ENCODE data around the gene CTSW. TPM values are rescaled to one million over a fixed set of nuclear protein-coding genes. Genes with fewer than 3 reads are reported as not detected.

CTSW gene
- total and polyA plus RNA-seq, 2 of the 4 experiments (the other 2 are of a cell fraction), result 0.07 to 0.18 TPM

GRCh38 chr11:65916391-65916790, 36.8 kb downstream of the CTSW start:
- Histone ChIP-seq H3K4me3 (ENCODE audit: insufficient read depth, low read depth, low read length) (peak overlapping the region; percentile 10; the same call in 1 of the 2 replicates), H2AK5ac (ENCODE audit: low read depth, low read length) (peak overlapping the region; percentile 99), H3K9me1 (ENCODE audit: insufficient read depth, low read length) (peaks cover 39% of the 10 kb centered on the region), H2BK20ac (ENCODE audit: low read depth, low read length) (peak overlapping the region; percentile 92), H3K14ac (replicated peaks; ENCODE audit: low read depth, low read length) (peak overlapping the region; percentile 95), H3K4me1 (ENCODE audit: control insufficient read depth, insufficient read depth, low read length) (peaks cover 58% of the 10 kb centered on the region), H3K18ac (ENCODE audit: low read depth, low read length) (peak overlapping the region; percentile 88), H3K4me2 (ENCODE audit: low read depth, low read length) (peak overlapping the region; percentile 96), H2BK120ac (ENCODE audit: low read depth, low read length) (peak overlapping the region; percentile 100), H4K91ac (ENCODE audit: insufficient read depth, low read depth, low read length) (peak overlapping the region; percentile 97), H3K27me3 (ENCODE audit: control insufficient read depth, insufficient read depth, low read length) (no peaks in the 10 kb centered on the region), H3K9ac (ENCODE audit: low read depth, low read length) (peak overlapping the region; percentile 68), H2AFZ (replicated peaks; ENCODE audit: low read length, poor library complexity) (peak overlapping the region; percentile 71), H3K4ac (ENCODE audit: low read depth, low read length) (peak overlapping the region; percentile 98), H3K79me1 (ENCODE audit: low read depth in 1 of 2, low read length in 2 of 2) (peaks cover 11 to 70% of the 10 kb centered on the region in 2 experiments; a peak in 3 of 4 replicates), H3K9me3 (ENCODE audit: control insufficient read depth, insufficient read depth, low read length) (no peaks in the 10 kb centered on the region), H3K23ac (ENCODE audit: low read depth, low read length) (peak overlapping the region; percentile 97), H4K5ac (ENCODE audit: low read depth, low read length) (peak overlapping the region; percentile 64), H2BK5ac (ENCODE audit: low read depth, low read length, poor library complexity, severe bottlenecking) (peak overlapping the region; percentile 96), H2AK9ac (replicated peaks; ENCODE audit: low read depth, low read length, poor library complexity) (peak overlapping the region; percentile 99), H3K36me3 (ENCODE audit: control insufficient read depth, insufficient read depth, low read length) (peaks cover 19% of the 10 kb centered on the region), H4K20me1 (ENCODE audit: insufficient read depth, low read length) (peaks cover 11% of the 10 kb centered on the region), H3K56ac (ENCODE audit: extremely low read depth, insufficient read depth, low read length) (peak overlapping the region; percentile 90), H2BK15ac (ENCODE audit: low read depth, low read length) (peak overlapping the region; percentile 56; the same call in 2 of the 3 replicates), H3K27ac (ENCODE audit: insufficient read depth, low read length) (peak overlapping the region; percentile 82), H4K8ac (ENCODE audit: low read depth in 2 of 2, low read length in 2 of 2) (peak overlapping the region; percentile 64 to 97)
- WGBS, 2 experiments (ENCODE audit: extremely low coverage in 2 of 2, insufficient read length in 1 of 2), result no CpG with 5 or more reads among the region's 7 CpGs
- ATAC-seq (ENCODE audit: low read depth), result no peak
- DNase-seq, result no peak
- dilution Hi-C loops (cut with HindIII; ENCODE audit: low sequenced_read_pairs, unreplicated experiment) (no loop called here), in situ Hi-C loops (cut with MboI; ENCODE audit: low sequenced_read_pairs) (no loop called here), intact Hi-C loops (cut with micrococcal nuclease) (loop anchor here (5.0 kb wide), 1 partner anchor 46 kb away; the partner anchor contains the start of gene SART1)
- BruUV-seq (replicated peaks), result TSS peak; percentile 62
- POLR2A ChIA-PET (ENCODE audit: unreplicated experiment), result interaction anchor here (1.0 to 2.4 kb wide), 3 partner anchors 14 to 26 kb away, joined by 4 to 20 read pairs (median 17); partner anchors contain the start of genes CCDC85B, FIBP and FOSL1
- TF ChIP-seq NFE2L2 (IDR thresholded peaks at IDR 0.05; ENCODE audit: low read depth, low read length), result no peak
- TF ChIP-seq BHLHE40 (IDR thresholded peaks at IDR 0.05; ENCODE audit: low read depth, low read length), result no peak
- TF ChIP-seq MXI1 (IDR thresholded peaks at IDR 0.05; ENCODE audit: borderline replicate concordance, low read depth, low read length), result no peak
- no peak for TF ChIP-seq POLR2A (IDR thresholded peaks at IDR 0.05; ENCODE audit: low read depth, low read length)
- no peak for TF ChIP-seq CTCF (conservative IDR thresholded peaks at IDR 0.05; ENCODE audit: low read depth, low read length)
- TF ChIP-seq RAD21 (IDR thresholded peaks at IDR 0.05; ENCODE audit: low read length), result no peak
- TF ChIP-seq ELK1 (IDR thresholded peaks at IDR 0.05; ENCODE audit: borderline replicate concordance, low read depth, low read length), result no peak
- TF ChIP-seq MAZ (IDR thresholded peaks at IDR 0.05; ENCODE audit: borderline replicate concordance, low read depth, low read length), result no peak
- no peak for TF ChIP-seq CHD1 (IDR thresholded peaks at IDR 0.05; ENCODE audit: low read depth, low read length)
- no peak for TF ChIP-seq RCOR1 (IDR thresholded peaks at IDR 0.05; ENCODE audit: insufficient replicate concordance, low read length)
- TF ChIP-seq MAFK (IDR thresholded peaks at IDR 0.05; ENCODE audit: low read depth, low read length), result no peak
- no peak for TF ChIP-seq USF2 (IDR thresholded peaks at IDR 0.05; ENCODE audit: low read depth, low read length)
- no peak for TF ChIP-seq RFX5 (IDR thresholded peaks at IDR 0.05; ENCODE audit: low read depth, low read length)
- TF ChIP-seq SMC3 (IDR thresholded peaks at IDR 0.05; ENCODE audit: low read depth, low read length), result no peak
- no peak for TF ChIP-seq FOS (IDR thresholded peaks at IDR 0.05; ENCODE audit: low read depth, low read length)
- no peak for TF ChIP-seq CEBPB (IDR thresholded peaks at IDR 0.05; ENCODE audit: low read depth, low read length)
- CTCF ChIA-PET, result interaction anchor here (1.0 kb wide), 1 partner anchor 26 kb away, joined by 9 read pairs; the partner anchor contains the start of gene CCDC85B

Measured in IMR-90 (cell line).